Hepatocyte (in vitro differentiated cells): ENCODE measurements around the gene IFT43. TPM values are rescaled to one million over a fixed set of nuclear protein-coding genes. Genes with fewer than 3 reads are reported as not detected.

Source experiments
- DNase-seq: peaks from one replicate; pipeline ENCODE4 v3.0.0-alpha.2; 2016; ENCODE audit warnings: low spot score
- H2AFZ ChIP-seq: fragments of 200-600 bp; sonication (generic); 2 replicates; pipeline ENCODE4 v1.6.0; 2016; ENCODE audit warnings: antibody characterized with exemption, mild to moderate bottlenecking
- H3K27ac ChIP-seq: fragments of 200-600 bp; sonication (generic); 2 replicates; pipeline ENCODE4 v1.5.1; 2016; ENCODE audit warnings: mild to moderate bottlenecking
- H3K27me3 ChIP-seq: fragments of 200-600 bp; sonication (generic); 2 replicates; pipeline ENCODE4 v1.6.1; 2016
- H3K36me3 ChIP-seq: fragments of 200-600 bp; sonication (generic); replicated peaks from 2 replicates; pipeline ENCODE4 v1.5.1; 2016; ENCODE audit warnings: low read depth; ENCODE audit not compliant: insufficient read depth
- H3K4me1 ChIP-seq: fragments of 200-600 bp; sonication (generic); 2 replicates; pipeline ENCODE4 v1.5.1; 2016; ENCODE audit warnings: mild to moderate bottlenecking, moderate library complexity; ENCODE audit not compliant: insufficient read depth
- H3K4me2 ChIP-seq: fragments of 200-600 bp; sonication (generic); 2 replicates; pipeline ENCODE4 v1.6.0; 2016
- H3K4me3 ChIP-seq: fragments of 200-600 bp; sonication (generic); 2 replicates; pipeline ENCODE4 v1.5.1; 2016; ENCODE audit warnings: mild to moderate bottlenecking
- H3K79me2 ChIP-seq: fragments of 200-600 bp; sonication (generic); 2 replicates; pipeline ENCODE4 v1.6.0; 2017; ENCODE audit warnings: mild to moderate bottlenecking
- H3K9me2 ChIP-seq: fragments of 200-600 bp; sonication (generic); replicated peaks from 2 replicates; pipeline ENCODE4 v1.6.0; 2017; ENCODE audit warnings: mild to moderate bottlenecking; ENCODE audit not compliant: insufficient read depth
- H3K9me3 ChIP-seq: fragments of 200-600 bp; sonication (generic); 2 replicates; pipeline ENCODE4 v1.5.1; 2016; ENCODE audit warnings: low read depth, mild to moderate bottlenecking
- H4K20me1 ChIP-seq: fragments of 200-600 bp; sonication (generic); 2 replicates; pipeline ENCODE4 v1.6.0; 2016; ENCODE audit warnings: mild to moderate bottlenecking; ENCODE audit not compliant: insufficient read depth, poor library complexity, severe bottlenecking
- CTCF ChIP-seq: fragments of 200-600 bp; sonication (generic); IDR thresholded peaks from 2 replicates; pipeline ENCODE4 v1.5.1; 2016; ENCODE audit warnings: antibody characterized with exemption, mild to moderate bottlenecking; ENCODE audit not compliant: poor library complexity
- EZH2 ChIP-seq: fragments of 200-600 bp; sonication (generic); IDR thresholded peaks from 2 replicates; pipeline ENCODE4 v1.6.1; 2016; ENCODE audit warnings: antibody characterized with exemption, mild to moderate bottlenecking, borderline replicate concordance
- EZH2phosphoT487 ChIP-seq: fragments of 200-600 bp; sonication (generic); IDR thresholded peaks from one replicate; pipeline ENCODE4 v1.6.1; 2018; ENCODE audit warnings: antibody characterized with exemption, mild to moderate bottlenecking, low read depth, moderate library complexity; ENCODE audit not compliant: unreplicated experiment, severe bottlenecking
- WGBS: methylation state at CpG from one replicate; pipeline ENCODE4 v1.1.6; 2016; ENCODE audit warnings: low lambda C conversion rate; ENCODE audit errors: missing lambda C conversion rate; 5-methylcytosine and 5-hydroxymethylcytosine counted together
- polyA plus RNA-seq: library from polyadenylated mRNA; unstranded; fragments of >200 nt; fragmentation: Nextera tagmentation; extraction: Ambion mirVana; gene quantifications from 2 replicates; pipeline ENCODE4 v1.2.1, GENCODE V29; 2016
- total RNA-seq: library from RNA; depleted of rRNA; stranded (reverse); fragments of >200 nt; gene quantifications from 2 replicates; pipeline ENCODE4 v1.2.3, GENCODE V29; 2014

Gene IFT43
- total and polyA plus RNA-seq, 2 experiments from 2014 or later = 31.9 to 43.2 TPM

- WGBS = 69% methylated on average over 27 of the region's 27 CpGs
- no peak for DNase-seq
- Histone ChIP-seq H3K27me3 (no peaks in the 10 kb centered on the region), H3K9me2 (no peaks in the 10 kb centered on the region), H2AFZ (no peak overlapping the region), H3K79me2 (peaks cover 38% of the 10 kb centered on the region), H3K4me3 (peak overlapping the region; percentile 24), H4K20me1 (no peaks in the 10 kb centered on the region), H3K27ac (peak overlapping the region; percentile 98), H3K9me3 (no peaks in the 10 kb centered on the region), H3K4me1 (peaks cover 20% of the 10 kb centered on the region), H3K36me3 (no peaks in the 10 kb centered on the region), H3K4me2 (peak overlapping the region; percentile 91)
- TF ChIP-seq EZH2phosphoT487 (no peak), EZH2 (no peak), CTCF (no peak)
Measured at GRCh38 chr14:75979648-75980565, 5.7 kb upstream of the IFT43 start.

- Histone ChIP-seq H3K27ac (peak overlapping the region; percentile 98), H3K4me3 (no peak overlapping the region), H4K20me1 (no peaks in the 10 kb centered on the region), H3K36me3 (no peaks in the 10 kb centered on the region), H2AFZ (no peak overlapping the region), H3K9me3 (no peaks in the 10 kb centered on the region), H3K79me2 (peaks cover 32% of the 10 kb centered on the region), H3K27me3 (no peaks in the 10 kb centered on the region), H3K4me1 (peaks cover 20% of the 10 kb centered on the region), H3K4me2 (peak overlapping the region; percentile 91), H3K9me2 (no peaks in the 10 kb centered on the region)
- WGBS = 59% methylated on average over 8 of the region's 8 CpGs
- no peak for DNase-seq
- no peak for TF ChIP-seq EZH2phosphoT487
Measured at GRCh38 chr14:75980856-75981255, 4.7 kb upstream of the IFT43 start.

GRCh38 chr14:75981426-75982265, 3.9 kb upstream of the IFT43 start, which contains the start of gene TGFB3:
TGFB3 (minus strand) TSS chr14:75981995; CDS start chr14:75980893, 1,102 bp downstream.
- Histone ChIP-seq H3K4me2 (peak within 1 kb of the TSS; percentile 91), H3K79me2 (peaks cover 36% of the 10 kb centered on the region), H3K27me3 (no peaks in the 10 kb centered on the region), H2AFZ (peak within 1 kb of the TSS; percentile 97), H3K27ac (peak within 1 kb of the TSS; percentile 98), H3K36me3 (no peaks in the 10 kb centered on the region), H3K9me2 (no peaks in the 10 kb centered on the region), H3K4me3 (peak within 1 kb of the TSS; percentile 80), H4K20me1 (no peaks in the 10 kb centered on the region), H3K4me1 (peaks cover 23% of the 10 kb centered on the region), H3K9me3 (no peaks in the 10 kb centered on the region)
- 2% methylated on average over 25 of the region's 26 CpGs for WGBS
- DNase-seq = peak; percentile 86
- TF ChIP-seq EZH2 = no peak
- no peak for TF ChIP-seq EZH2phosphoT487
- no peak for TF ChIP-seq CTCF
